ENCODE results near the gene GPC5.
"Not testable (repeated sequence)": the region's sequence is repeated elsewhere in the genome, so short reads cannot be mapped to it uniquely, and the experiment has no call there.

The GPC5 gene

DNA sequence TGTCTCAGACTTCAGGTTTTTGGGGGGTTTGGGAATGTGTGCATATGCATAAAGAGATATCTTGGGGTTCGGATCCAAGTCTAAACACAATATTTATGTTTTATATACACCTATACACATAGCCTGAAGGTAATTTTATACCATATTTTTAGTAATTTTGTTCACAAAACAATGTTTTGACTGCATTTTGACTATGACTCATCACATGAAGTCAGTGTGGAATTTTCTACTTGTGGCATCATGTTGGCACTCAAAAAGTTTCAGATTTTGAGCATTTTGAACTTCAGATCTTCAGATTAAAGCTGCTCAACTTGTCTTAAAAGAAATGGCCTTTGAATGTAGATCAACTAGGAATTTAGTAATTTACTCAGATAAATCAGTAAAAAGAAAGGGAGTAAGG is 1115.3 kb downstream of the GPC5 start:
- in situ Hi-C loops (cut with HindIII; ENCODE audit: low sequenced_read_pairs): no loop called here
- peak; percentile 36 for DNase-seq (ENCODE audit: low read depth, low spot score)
- TF ChIP-seq, protein P1, sequence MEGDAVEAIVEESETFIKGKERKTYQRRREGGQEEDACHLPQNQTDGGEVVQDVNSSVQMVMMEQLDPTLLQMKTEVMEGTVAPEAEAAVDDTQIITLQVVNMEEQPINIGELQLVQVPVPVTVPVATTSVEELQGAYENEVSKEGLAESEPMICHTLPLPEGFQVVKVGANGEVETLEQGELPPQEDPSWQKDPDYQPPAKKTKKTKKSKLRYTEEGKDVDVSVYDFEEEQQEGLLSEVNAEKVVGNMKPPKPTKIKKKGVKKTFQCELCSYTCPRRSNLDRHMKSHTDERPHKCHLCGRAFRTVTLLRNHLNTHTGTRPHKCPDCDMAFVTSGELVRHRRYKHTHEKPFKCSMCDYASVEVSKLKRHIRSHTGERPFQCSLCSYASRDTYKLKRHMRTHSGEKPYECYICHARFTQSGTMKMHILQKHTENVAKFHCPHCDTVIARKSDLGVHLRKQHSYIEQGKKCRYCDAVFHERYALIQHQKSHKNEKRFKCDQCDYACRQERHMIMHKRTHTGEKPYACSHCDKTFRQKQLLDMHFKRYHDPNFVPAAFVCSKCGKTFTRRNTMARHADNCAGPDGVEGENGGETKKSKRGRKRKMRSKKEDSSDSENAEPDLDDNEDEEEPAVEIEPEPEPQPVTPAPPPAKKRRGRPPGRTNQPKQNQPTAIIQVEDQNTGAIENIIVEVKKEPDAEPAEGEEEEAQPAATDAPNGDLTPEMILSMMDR (IDR thresholded peaks at IDR 0.05; ENCODE audit: low read depth, low read length): no peak
- H3K4me3 ChIP-seq (ENCODE audit: low read depth, low read length): no peak overlapping the region

DNA sequence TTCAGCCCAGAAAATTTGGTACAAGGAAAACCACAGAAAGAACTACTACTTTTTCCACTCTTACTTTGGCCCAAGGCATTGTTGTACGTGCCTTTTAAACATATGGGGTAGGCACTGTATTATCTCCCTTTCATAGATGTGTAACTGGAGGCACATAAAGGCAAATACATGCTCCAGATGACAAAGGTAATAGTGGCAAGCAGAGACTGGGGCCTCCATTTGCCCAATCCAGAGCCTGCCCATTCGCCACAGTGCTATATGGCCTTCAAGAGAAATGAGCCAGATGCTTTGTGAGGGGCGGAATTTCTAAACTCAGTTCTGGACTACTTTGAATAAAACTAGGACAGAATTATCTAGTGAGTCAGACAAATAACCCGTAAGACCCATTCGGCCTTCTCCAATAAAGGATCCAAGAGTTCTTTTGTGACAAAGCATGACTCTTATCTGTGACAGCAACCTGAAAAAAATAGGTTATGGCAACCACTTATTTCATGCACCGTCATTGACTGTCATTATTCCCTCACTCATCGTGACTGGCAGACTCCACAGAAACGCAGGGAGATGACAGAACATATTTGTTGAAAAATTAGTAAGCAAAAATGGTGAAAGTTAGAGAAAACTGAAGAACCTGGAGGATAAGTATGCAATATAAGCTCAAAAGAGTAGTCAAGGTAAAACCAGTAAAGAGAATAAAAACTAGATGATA is 1116.2 kb downstream of the GPC5 start:
- DNase-seq (ENCODE audit: low read depth, low spot score): no peak
- TF ChIP-seq, protein P1 (IDR thresholded peaks at IDR 0.05; ENCODE audit: low read depth, low read length): no peak
- H3K4me3 ChIP-seq (ENCODE audit: low read depth, low read length): no peak overlapping the region
- in situ Hi-C loops (cut with HindIII; ENCODE audit: low sequenced_read_pairs): no loop called here

DNA sequence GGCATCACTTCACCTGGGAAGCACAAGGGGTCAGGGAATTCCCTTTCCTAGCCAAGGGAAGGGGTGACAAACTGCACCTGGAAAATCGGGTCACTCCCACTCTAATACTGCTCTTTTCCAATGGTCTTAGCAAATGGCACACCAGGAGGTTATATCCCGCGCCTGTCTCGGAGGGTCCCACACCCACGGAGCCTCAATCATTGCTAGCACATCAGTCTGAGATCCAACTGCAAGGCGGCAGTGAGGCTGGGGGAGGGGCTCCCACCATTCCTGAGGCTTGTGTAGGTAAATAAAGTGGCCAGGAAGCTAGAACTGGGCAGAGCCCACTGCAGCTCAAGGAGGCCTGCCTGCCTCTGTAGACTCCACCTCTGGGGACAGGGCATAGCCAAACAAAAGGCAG is 1118.5 kb downstream of the GPC5 start:
- DNase-seq (ENCODE audit: low read depth, low spot score); in situ Hi-C loops (cut with HindIII; ENCODE audit: low sequenced_read_pairs); H3K4me3 ChIP-seq (ENCODE audit: low read depth, low read length): not testable (repeated sequence)

DNA sequence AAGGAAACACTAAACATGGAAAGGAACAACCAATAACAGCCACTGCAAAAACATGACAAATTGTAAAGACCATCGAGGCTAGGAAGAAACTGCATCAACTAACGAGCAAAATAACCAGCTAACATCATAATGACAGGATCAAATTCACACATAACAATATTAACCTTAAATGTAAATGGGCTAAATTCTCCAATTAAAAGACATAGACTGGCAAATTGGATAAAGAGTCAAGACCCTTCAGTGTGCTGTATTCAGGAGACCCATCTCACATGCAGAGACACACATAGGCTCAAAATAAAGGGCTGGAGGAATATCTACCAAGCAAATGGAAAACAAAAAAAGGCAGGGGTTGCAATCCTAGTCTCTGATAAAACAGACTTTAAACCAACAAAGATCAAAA is 1120.2 kb downstream of the GPC5 start:
- in situ Hi-C loops (cut with HindIII; ENCODE audit: low sequenced_read_pairs); DNase-seq (ENCODE audit: low read depth, low spot score); H3K4me3 ChIP-seq (ENCODE audit: low read depth, low read length): not testable (repeated sequence)

- H3K4me3 ChIP-seq (ENCODE audit: low read depth, low read length): no peak overlapping the region
- DNase-seq (ENCODE audit: low read depth, low spot score): no peak
- TF ChIP-seq, protein P1 (IDR thresholded peaks at IDR 0.05; ENCODE audit: low read depth, low read length): peak; percentile 15
- in situ Hi-C loops (cut with HindIII; ENCODE audit: low sequenced_read_pairs): no loop called here
Measured at GRCh38 chr13:92530364-92530763, 1131.9 kb downstream of the GPC5 start.

DNA sequence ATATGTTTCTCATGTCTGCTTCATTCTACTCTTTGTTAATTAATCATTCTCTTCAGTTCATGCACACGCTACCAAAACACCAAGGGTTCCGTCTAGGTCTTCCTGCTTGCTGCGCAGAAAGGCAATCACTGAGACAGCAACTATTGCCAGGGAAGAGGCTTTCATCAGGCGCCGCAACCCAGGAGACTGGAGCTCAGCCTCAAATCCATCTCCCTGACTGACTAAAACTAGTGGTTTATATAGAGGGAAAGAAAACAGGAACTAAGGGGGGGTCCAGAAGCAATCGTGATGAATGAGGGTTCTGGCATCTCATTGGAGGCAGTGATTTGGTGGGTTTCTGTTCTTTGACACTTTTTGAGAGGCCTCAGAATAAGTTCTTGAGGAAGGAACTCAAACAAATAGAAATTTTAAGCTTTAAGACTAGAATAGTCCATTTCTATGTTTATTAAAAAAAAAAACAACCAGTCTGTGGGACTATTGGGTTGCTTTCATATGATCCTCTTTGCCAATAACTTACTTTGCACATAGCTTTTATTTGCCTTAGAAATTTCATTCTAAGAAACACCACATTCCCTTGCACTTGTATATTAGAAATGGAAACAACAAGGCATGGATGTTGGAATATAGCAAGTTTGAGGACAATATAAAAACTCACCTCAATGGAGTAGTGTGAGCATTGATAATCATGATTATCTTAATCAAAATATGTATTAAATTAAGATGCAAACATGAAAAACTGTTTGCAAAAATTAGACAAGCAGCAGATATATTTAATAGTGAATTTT is 1137.0 kb downstream of the GPC5 start:
- TF ChIP-seq, protein P1 (IDR thresholded peaks at IDR 0.05; ENCODE audit: low read depth, low read length): no peak
- DNase-seq (ENCODE audit: low read depth, low spot score): no peak
- H3K4me3 ChIP-seq (ENCODE audit: low read depth, low read length): no peak overlapping the region
- in situ Hi-C loops (cut with HindIII; ENCODE audit: low sequenced_read_pairs): no loop called here

GRCh38 chr13:92537471-92537870 is 1139.0 kb downstream of the GPC5 start:
- H3K4me3 ChIP-seq (ENCODE audit: low read depth, low read length): no peak overlapping the region
- no peak for DNase-seq (ENCODE audit: low read depth, low spot score)
- in situ Hi-C loops (cut with HindIII; ENCODE audit: low sequenced_read_pairs): no loop called here
- TF ChIP-seq, protein P1 (IDR thresholded peaks at IDR 0.05; ENCODE audit: low read depth, low read length): no peak
